HG02981 (cell line): ENCODE data around the gene DBI.

Source experiments
- ATAC-seq: cut with Tn5 transposase; IDR thresholded peaks from one replicate; pipeline ENCODE4 v1.9.1; 2021; ENCODE audit warnings: mild to moderate bottlenecking, moderate library complexity; ENCODE audit not compliant: unreplicated experiment

DBI gene

DNA sequence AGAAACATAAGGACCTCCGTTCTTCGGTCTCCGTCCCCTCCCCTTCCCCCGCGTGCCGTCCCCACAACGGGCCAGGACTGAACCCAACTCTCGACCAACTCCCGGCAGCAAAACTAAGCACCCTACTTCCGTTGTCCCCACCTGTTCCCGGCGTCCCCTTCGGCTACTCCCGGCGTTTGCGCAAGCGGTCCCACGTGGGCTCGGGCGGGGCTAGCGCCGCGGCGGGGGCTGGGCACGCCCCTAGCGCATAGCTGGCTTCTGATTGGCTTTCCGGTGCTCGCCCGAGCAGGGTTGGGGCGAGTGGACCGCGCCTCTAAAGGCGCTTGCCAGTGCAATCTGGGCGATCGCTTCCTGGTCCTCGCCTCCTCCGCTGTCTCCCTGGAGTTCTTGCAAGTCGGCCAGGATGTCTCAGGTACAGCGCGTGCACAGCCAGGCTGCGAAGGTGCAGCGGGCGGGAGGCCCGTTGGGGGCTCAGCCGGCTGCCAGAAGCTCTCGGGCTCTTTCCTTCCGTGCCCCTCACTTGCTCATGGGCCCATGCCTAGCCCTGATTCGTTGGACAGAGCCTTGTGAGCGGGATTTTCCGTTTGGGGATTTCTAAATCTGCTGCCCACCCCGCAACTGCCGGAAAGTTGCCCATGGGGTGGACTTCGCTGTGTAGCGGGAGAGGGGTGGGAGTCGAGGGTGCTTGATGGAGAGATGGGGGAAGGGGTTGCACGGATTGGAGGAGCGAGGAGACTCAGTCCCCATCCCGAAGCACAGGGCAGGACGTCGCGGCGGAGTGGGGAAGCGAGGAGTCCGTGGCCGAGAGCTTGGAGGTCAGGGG is at the start of gene DBI, which contains the start of gene C2orf76:
TSS of gene DBI (plus strand) at position 329 of the 823 bp plus-strand sequence. CDS start at position 404, 75 bp downstream.
TSS of gene C2orf76 (minus strand) at position 186 of the 823 bp plus-strand sequence. CDS start 26,875 bp downstream, outside the sequence.
- ATAC-seq, result peak; percentile 95

- ATAC-seq, result no peak
Observed at GRCh38 chr2:119317554-119317953, 49.2 kb upstream of the DBI start.

DNA sequence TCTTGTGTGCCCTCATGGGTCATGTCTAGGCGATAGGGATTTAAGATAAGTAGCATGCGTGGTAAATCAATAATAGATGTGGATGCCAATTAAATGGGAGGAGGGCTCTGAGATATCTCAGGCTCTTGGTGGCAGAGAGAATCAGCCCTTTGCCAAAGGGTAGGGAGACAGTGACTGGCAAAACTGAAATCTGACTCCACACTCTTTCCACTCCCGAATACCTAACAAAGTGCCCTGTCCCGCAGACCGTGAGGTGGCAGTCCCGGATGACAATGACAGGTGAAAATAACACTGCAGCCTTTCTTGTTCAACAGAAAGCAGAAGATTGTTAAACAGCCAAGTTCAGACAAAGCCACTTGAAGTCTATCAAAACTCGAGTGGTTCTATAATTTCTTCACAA is 47.2 kb upstream of the DBI start:
- ATAC-seq, result no peak

DNA sequence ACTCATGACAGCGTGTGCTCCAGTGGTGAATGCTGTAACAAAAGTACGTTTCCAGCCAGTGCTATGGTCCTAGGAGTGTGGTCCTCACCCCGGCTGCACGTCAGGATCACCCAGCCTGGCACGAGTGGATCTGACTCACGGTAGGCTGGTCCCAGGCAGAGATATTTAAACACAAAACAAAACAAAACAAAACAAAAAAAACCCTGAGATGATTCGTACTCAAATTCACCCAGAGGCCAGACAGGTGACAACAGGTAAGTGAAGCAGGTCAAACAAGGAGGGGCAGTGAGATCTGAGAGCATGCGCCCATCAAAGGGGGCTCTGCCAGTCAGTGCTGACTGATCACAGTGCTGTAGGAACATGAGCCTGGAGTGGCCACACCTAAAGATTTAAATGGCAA is 43.3 kb upstream of the DBI start:
- ATAC-seq, result no peak

GRCh38 chr2:119324685-119325270 is 42.0 kb upstream of the DBI start:
- no peak for ATAC-seq

DNA sequence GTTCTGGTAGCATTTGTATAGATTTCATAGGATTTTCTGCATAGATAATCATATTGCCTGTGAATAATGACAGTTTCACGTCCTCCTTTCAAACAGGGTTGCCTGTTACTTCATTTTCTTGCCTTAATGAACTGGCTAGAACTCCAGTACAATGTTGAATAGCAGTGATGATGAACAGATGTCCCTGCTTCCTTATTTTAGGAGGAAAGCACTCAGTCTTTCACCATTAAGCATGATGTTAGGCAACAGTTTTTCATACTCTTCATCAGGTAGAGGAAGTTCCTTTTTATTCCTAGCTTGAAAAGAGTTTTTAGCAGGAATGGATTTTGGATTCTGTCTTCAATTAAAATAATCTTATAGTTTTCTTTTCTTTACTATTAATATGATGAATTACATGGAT is 39.8 kb upstream of the DBI start:
- ATAC-seq, result no peak

- no peak for ATAC-seq
Observed at GRCh38 chr2:119327431-119327830, 39.3 kb upstream of the DBI start.

DNA sequence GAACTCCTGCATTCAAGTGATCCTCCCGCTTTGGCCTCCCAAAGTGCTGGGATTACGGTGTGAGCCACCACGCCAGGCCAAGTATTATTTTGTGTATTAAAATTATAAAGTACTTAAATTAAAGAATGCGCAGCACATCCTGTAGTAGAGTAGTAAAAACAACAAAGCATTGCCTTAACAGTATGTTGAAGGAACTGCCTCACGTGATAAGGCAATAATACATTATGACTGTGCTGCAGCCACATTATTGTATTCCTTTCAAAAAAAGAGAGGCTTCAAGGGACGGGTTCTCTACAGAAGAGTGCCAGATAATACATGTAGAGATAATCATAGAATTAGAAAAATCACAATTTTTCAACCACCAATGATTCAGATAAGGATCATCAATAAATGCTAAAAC is 33.8 kb upstream of the DBI start:
- no peak for ATAC-seq

- no peak for ATAC-seq
Observed at GRCh38 chr2:119333360-119333759, 33.4 kb upstream of the DBI start.

DNA sequence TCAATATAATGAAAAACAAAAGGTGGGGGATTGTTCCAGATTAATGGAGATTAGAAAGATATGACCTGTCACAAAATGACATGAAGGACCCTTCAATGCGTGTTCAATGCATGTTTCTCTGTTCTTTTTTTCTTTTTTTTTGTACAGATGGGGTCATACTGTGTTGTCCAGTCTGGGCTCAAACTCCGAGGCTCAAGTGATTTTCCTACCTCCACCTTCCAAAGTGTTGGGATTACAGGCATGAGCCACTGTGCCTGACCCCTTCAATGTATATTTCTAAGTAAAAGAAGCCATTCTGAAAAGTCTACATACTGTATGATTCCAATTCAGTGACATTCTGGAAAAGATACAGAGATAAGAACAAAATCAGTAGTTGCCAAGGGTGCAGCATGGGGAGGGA is 32.9 kb upstream of the DBI start:
- ATAC-seq, result no peak

DNA sequence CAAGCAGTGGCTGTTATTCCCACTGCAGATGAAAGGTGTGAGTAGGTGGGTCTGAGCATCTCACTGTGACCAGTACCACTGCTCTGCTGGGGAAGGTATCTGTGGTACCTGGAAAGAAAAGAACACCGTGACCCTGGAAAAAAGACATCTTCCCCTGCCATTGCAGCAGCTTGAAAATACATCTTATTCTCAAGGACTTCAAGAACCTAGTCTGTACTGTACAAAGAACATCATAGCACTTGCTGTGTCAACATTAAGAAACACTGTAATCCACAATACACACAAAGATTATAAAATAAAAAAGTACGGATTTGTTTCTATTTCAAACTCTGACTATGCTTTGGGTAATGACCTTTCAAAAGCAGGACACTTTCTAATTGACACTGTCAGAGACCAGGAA is 29.0 kb upstream of the DBI start:
- ATAC-seq, result no peak

DNA sequence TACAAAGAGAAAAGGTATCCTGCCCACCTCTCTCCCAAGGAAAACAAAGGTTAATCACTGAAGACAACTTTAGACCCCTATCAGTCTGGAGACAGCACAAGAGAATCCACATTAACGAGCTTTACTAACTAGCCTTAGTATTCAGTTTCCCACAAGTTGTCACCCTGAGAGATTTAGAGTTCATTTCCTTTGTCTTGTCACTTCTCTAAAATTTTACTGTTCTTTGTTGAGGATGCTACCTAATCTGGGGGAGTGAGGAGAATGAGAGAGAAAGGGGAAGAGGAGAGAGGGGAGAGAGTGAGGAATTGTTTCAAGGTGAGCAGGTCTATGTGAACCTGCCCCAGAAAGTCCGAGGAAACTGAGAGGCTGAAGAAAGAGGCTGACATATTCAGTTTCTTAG is 28.5 kb upstream of the DBI start:
- ATAC-seq, result no peak

- ATAC-seq, result peak; percentile 99
Observed at GRCh38 chr2:119338826-119339561, 27.8 kb upstream of the DBI start.

DNA sequence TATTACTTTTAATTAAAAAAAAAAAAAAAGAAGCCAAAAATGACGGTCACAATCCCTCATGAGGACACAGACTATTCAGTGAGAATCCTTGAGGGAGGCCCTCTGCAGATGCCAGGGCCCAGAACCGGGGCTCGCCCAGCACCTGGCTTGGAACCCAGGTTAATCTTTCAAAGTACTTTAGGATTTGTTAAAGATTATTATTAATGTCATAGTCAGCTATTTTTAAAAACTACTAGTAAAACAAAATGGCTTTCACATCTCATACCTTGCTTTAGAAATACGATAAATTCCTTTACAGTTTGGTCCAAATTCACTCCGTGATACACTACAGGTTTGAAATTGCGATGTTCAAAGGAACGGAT is 27.2 kb upstream of the DBI start:
- no peak for ATAC-seq

DNA sequence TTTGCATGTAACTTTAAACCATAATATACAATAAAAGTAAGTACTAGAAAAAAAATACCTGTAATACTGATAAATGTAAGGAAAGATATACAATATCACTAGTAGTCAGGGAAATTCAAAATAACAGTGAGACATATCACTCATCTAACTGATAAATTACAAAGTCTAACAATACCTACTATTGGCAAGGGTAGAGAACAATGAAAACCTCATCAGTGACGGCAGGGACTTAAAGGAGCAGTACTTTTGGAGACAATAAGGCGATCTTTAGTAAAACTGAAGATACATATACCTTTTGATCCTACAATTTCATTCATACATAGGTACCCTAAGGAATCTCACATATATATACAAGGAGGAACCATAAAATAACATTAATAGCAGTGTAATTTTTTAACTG is 25.1 kb upstream of the DBI start:
- no peak for ATAC-seq

DNA sequence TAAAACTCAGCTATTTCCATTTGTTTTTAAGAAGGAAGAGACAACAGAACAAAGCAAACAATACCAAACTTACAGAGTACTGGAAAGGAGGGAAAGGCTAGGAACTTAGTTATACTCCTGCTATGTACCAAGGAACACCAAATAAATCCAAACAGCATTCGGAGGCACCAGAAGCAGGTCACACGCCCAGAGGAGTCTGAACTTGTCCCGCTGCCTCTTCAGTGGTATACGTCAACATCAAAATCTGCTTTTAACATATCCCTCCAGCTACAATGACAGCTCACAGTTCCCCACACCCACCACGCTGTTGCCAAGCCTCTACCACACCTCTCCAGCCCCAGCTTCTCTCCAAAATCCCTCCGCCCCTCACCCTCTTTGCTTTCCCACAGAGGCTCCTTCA is 17.5 kb upstream of the DBI start:
- no peak for ATAC-seq

- no peak for ATAC-seq
Observed at GRCh38 chr2:119350311-119350998, 16.3 kb upstream of the DBI start.

DNA sequence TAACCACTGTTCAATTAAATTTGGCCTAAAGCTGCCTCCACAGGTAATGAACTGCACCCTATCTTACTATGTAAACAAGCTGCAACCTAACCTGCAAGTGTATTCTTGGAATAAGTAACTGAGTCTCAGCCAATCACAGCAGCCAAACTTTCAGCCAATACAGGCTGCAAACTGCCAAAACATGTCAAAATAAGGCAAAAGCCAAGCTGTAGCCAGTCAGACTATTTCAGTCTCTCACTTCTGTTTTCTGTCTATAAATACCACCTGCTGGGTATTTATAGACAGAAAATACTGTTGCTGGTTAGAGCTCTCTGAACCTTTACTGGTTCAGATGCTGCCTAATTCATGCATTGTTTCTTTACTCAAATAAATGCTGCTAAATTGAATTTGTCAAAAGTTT is 14.4 kb upstream of the DBI start:
- ATAC-seq, result peak; percentile 90

- ATAC-seq, result no peak
Observed at GRCh38 chr2:119354860-119355259, 11.9 kb upstream of the DBI start.

- ATAC-seq, result no peak
Observed at GRCh38 chr2:119359774-119360173, 7.0 kb upstream of the DBI start.

DNA sequence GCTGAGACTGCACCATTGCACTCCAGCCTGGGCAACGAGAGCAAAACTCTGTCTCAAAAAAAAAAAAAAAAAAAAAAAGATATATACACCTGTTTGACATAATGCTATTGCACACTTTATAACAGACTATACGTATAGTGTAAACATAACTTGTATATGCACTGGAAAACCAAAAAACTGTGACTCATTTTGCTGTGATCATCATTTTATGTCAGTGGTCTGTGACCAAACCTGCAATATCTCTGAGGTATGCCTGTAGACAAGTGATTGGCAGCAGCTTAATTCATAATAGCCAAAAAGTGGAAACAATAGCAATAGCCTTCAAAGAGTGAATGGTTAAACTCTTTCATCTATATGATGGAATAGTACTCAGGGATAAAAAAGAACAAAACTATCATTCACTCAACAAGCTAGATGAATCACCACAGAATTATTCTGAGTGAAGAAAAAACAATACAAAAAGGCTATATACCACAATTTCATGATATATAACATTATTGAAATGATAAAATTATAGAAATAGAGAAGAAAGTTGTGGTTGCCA is 6.3 kb upstream of the DBI start:
- no peak for ATAC-seq
